ENCODE results near the gene XPC.

GRCh38 chr3:14172496-14172895, 5.9 kb downstream of the XPC start:
- TF ChIP-seq POLR2AphosphoS5 (IDR thresholded peaks at IDR 0.05; ENCODE audit: low read depth, low read length) = no peak
- TF ChIP-seq POLR2A (IDR thresholded peaks at IDR 0.05; ENCODE audit: low read depth, low read length) = no peak

All from GM12892 (cell line).